ENCODE measurements around the gene OR2A14. TPM values are rescaled to one million over a fixed set of nuclear protein-coding genes. Genes with fewer than 3 reads are reported as not detected.

The OR2A14 gene
- total and polyA plus RNA-seq, 2 of the 13 experiments (the other 11 are each of a cell fraction or from before 2014, with no cell fraction given): not detected

DNA sequence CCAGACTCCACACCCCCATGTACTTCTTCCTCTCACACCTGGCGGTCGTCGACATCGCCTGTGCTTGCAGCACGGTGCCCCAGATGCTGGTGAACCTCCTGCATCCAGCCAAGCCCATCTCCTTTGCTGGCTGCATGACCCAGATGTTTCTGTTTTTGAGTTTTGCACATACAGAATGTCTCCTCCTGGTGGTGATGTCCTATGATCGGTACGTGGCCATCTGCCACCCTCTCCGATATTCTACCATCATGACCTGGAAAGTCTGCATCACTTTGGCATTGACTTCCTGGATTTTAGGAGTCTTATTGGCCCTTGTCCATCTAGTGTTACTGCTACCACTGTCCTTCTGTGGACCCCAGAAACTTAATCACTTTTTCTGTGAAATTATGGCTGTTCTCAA is 48.6 kb upstream of the OR2A14 start:
- Histone ChIP-seq H3K27ac (ENCODE audit: extremely low read length, insufficient read depth, low read length) (no peak overlapping the region), H3K9ac (ENCODE audit: insufficient read depth, low read depth, low read length) (no peak overlapping the region), H4K20me1 (ENCODE audit: insufficient read depth, low read length) (no peaks in the 10 kb centered on the region), H3K27me3 (ENCODE audit: control insufficient read depth in 1 of 2, insufficient read depth in 2 of 2, low read length in 2 of 2) (no peaks in the 10 kb centered on the region), H3K9me3 (ENCODE audit: low read length) (no peaks in the 10 kb centered on the region), H3K79me2 (ENCODE audit: insufficient read depth, low read length) (no peaks in the 10 kb centered on the region), H3K4me2 (ENCODE audit: low read depth, low read length) (no peak overlapping the region), H2AFZ (ENCODE audit: low read length) (no peak overlapping the region), H3K4me3 (replicated peaks in 1 of 3; ENCODE audit: insufficient read depth in 1 of 3, low read depth in 2 of 3, low read length in 3 of 3) (no peak overlapping the region), H3K36me3 (replicated peaks in 1 of 2; ENCODE audit: control insufficient read depth in 1 of 2, insufficient read depth in 2 of 2, low read length in 2 of 2) (no peaks in the 10 kb centered on the region), H3K4me1 (ENCODE audit: insufficient read depth, low read length) (no peaks in the 10 kb centered on the region)
- ATAC-seq (no peak; the same call in 2 of the 3 replicates), DNase-seq (ENCODE audit: low spot score) (no peak), FAIRE-seq (no peak)
- intact Hi-C loops (cut with micrococcal nuclease; ENCODE audit: unreplicated experiment): no loop called here
- TF ChIP-seq ZNF292 (CRISPR knock-in tag; IDR thresholded peaks at IDR 0.05; ENCODE audit: borderline replicate concordance, low read depth): no peak
- TF ChIP-seq, protein P1, sequence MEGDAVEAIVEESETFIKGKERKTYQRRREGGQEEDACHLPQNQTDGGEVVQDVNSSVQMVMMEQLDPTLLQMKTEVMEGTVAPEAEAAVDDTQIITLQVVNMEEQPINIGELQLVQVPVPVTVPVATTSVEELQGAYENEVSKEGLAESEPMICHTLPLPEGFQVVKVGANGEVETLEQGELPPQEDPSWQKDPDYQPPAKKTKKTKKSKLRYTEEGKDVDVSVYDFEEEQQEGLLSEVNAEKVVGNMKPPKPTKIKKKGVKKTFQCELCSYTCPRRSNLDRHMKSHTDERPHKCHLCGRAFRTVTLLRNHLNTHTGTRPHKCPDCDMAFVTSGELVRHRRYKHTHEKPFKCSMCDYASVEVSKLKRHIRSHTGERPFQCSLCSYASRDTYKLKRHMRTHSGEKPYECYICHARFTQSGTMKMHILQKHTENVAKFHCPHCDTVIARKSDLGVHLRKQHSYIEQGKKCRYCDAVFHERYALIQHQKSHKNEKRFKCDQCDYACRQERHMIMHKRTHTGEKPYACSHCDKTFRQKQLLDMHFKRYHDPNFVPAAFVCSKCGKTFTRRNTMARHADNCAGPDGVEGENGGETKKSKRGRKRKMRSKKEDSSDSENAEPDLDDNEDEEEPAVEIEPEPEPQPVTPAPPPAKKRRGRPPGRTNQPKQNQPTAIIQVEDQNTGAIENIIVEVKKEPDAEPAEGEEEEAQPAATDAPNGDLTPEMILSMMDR (CRISPR knock-in tag; IDR thresholded peaks at IDR 0.05): peak; percentile 29; the same call in 1 of the 2 replicates
- WGBS (ENCODE audit: low lambda C conversion rate): 56% methylated on average over 8 of the region's 8 CpGs
- ChIA-PET POLR2A (no interaction called here), CTCF (ENCODE audit: low intra/inter-chr PET ratio, low total read pairs) (no interaction called here)
- no TSS peak for BruUV-seq (replicated peaks)
- in situ Hi-C loops (cut with HindIII; ENCODE audit: extremely low pct_ligation_motif_present, low pct_unique_long_range_greater_than_20kb): no loop called here

DNA sequence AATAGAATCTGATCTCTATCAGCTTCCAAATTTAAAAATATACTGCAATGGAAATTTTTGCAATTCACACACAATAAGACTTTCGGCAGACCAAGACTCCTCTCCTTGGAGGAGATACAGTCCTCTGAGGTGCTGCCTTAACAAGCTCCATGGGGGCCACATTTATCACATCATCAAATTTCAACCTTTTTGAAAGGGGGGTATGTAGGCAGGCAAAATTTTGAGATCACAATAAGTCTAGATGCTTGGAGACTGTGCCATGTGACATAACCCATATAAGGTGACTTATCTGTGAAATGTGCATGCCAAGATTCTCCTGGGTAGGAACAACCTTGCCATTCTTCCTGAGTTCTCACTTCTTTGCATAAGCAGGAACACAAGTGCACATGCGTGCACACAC is 37.0 kb upstream of the OR2A14 start, which contains the start of gene OR2A12:
Gene OR2A12 (plus strand): TSS at position 301 of the 400 bp plus-strand sequence. CDS start 8,830 bp downstream, outside the sequence.
- ChIA-PET CTCF (ENCODE audit: low intra/inter-chr PET ratio, low total read pairs) (no interaction called here), POLR2A (no interaction called here)
- intact Hi-C loops (cut with micrococcal nuclease; ENCODE audit: unreplicated experiment): no loop called here
- ATAC-seq (no peak), FAIRE-seq (no peak), DNase-seq (ENCODE audit: low spot score) (no peak)
- Histone ChIP-seq H3K27ac (ENCODE audit: extremely low read length, insufficient read depth, low read length) (no peak within 1 kb of the TSS), H3K79me2 (ENCODE audit: insufficient read depth, low read length) (no peaks in the 10 kb centered on the region), H3K4me2 (ENCODE audit: low read depth, low read length) (no peak within 1 kb of the TSS), H2AFZ (ENCODE audit: low read length) (no peak within 1 kb of the TSS), H4K20me1 (ENCODE audit: insufficient read depth, low read length) (no peaks in the 10 kb centered on the region), H3K36me3 (replicated peaks in 1 of 2; ENCODE audit: control insufficient read depth in 1 of 2, insufficient read depth in 2 of 2, low read length in 2 of 2) (no peaks in the 10 kb centered on the region), H3K4me3 (replicated peaks in 1 of 3; ENCODE audit: insufficient read depth in 1 of 3, low read depth in 2 of 3, low read length in 3 of 3) (no peak within 1 kb of the TSS), H3K9me3 (ENCODE audit: low read length) (no peaks in the 10 kb centered on the region), H3K9ac (ENCODE audit: insufficient read depth, low read depth, low read length) (no peak within 1 kb of the TSS), H3K4me1 (ENCODE audit: insufficient read depth, low read length) (no peaks in the 10 kb centered on the region), H3K27me3 (ENCODE audit: control insufficient read depth in 1 of 2, insufficient read depth in 2 of 2, low read length in 2 of 2) (no peaks in the 10 kb centered on the region)
- BruUV-seq (replicated peaks): no TSS peak
- in situ Hi-C loops (cut with HindIII; ENCODE audit: extremely low pct_ligation_motif_present, low pct_unique_long_range_greater_than_20kb): no loop called here
- 32% methylated on average over 2 of the region's 2 CpGs for WGBS (ENCODE audit: low lambda C conversion rate)
- TF ChIP-seq SKIL (CRISPR knock-in tag; IDR thresholded peaks at IDR 0.05; ENCODE audit: borderline replicate concordance) (no peak), ZSCAN20 (CRISPR knock-in tag; IDR thresholded peaks at IDR 0.05; ENCODE audit: borderline replicate concordance) (no peak), TBL1XR1 (IDR thresholded peaks at IDR 0.05; ENCODE audit: borderline replicate concordance, low read length, partially characterized antibody) (no peak), JUN (CRISPR knock-in tag; IDR thresholded peaks at IDR 0.05) (no peak), SPEN (CRISPR knock-in tag; IDR thresholded peaks at IDR 0.05; ENCODE audit: low read depth) (no peak), ZNF343 (CRISPR knock-in tag; IDR thresholded peaks at IDR 0.05) (no peak), ZFX (CRISPR knock-in tag; IDR thresholded peaks at IDR 0.05; ENCODE audit: low read depth) (no peak)
- TF ChIP-seq, protein P2, sequence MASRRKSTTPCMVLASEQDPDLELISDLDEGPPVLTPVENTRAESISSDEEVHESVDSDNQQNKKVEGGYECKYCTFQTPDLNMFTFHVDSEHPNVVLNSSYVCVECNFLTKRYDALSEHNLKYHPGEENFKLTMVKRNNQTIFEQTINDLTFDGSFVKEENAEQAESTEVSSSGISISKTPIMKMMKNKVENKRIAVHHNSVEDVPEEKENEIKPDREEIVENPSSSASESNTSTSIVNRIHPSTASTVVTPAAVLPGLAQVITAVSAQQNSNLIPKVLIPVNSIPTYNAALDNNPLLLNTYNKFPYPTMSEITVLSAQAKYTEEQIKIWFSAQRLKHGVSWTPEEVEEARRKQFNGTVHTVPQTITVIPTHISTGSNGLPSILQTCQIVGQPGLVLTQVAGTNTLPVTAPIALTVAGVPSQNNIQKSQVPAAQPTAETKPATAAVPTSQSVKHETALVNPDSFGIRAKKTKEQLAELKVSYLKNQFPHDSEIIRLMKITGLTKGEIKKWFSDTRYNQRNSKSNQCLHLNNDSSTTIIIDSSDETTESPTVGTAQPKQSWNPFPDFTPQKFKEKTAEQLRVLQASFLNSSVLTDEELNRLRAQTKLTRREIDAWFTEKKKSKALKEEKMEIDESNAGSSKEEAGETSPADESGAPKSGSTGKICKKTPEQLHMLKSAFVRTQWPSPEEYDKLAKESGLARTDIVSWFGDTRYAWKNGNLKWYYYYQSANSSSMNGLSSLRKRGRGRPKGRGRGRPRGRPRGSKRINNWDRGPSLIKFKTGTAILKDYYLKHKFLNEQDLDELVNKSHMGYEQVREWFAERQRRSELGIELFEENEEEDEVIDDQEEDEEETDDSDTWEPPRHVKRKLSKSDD (CRISPR knock-in tag; IDR thresholded peaks at IDR 0.05; ENCODE audit: low read depth): no peak
- TF ChIP-seq, protein P3, sequence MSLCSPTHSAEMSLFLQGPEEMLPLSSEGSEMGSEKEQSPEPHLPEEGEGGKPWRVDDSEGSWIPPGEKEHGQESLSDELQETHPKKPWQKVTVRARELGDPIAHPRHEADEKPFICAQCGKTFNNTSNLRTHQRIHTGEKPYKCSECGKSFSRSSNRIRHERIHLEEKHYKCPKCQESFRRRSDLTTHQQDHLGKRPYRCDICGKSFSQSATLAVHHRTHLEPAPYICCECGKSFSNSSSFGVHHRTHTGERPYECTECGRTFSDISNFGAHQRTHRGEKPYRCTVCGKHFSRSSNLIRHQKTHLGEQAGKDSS (CRISPR knock-in tag; IDR thresholded peaks at IDR 0.05; ENCODE audit: borderline replicate concordance, low read depth): no peak

Measured in HepG2 (cell line).